ENCODE data around the gene ARL16.

DNA sequence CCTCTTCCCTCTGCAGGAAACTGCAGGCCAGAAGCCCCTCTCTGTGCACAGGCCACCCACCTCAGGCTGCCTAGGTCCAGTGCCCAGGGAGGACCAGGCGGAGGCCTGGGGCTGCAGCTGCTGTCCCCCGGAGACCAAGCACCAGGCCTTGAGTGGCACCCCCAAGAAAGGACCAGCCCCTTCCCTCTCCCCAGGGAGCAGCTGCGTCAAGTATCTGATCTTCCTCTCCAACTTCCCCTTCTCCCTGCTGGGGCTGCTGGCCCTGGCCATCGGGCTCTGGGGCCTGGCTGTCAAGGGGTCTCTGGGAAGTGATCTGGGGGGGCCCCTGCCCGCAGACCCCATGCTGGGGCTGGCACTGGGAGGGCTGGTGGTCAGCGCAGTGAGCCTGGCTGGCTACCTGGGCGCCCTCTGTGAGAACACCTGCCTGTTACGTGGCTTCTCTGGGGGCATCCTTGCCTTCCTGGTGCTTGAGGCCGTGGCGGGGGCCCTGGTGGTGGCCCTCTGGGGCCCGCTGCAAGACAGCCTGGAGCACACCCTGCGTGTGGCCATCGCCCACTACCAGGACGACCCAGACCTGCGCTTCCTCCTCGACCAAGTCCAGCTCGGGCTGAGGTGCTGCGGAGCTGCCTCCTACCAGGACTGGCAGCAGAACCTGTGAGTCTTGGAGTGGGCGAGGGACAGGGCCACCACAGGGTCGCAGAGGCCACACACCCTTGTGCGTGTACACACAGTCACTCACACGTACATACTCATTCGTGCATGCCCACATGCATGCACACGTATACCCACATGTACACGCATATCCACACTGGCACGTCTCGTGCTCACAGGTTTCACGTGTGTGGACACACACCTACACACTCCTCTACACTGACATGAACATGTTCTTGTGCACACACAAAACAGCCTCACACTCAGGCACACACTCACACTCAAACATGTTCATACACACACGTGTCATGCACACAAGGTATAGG, 38.3 kb downstream of the ARL16 start:
- TF ChIP-seq, protein P1, sequence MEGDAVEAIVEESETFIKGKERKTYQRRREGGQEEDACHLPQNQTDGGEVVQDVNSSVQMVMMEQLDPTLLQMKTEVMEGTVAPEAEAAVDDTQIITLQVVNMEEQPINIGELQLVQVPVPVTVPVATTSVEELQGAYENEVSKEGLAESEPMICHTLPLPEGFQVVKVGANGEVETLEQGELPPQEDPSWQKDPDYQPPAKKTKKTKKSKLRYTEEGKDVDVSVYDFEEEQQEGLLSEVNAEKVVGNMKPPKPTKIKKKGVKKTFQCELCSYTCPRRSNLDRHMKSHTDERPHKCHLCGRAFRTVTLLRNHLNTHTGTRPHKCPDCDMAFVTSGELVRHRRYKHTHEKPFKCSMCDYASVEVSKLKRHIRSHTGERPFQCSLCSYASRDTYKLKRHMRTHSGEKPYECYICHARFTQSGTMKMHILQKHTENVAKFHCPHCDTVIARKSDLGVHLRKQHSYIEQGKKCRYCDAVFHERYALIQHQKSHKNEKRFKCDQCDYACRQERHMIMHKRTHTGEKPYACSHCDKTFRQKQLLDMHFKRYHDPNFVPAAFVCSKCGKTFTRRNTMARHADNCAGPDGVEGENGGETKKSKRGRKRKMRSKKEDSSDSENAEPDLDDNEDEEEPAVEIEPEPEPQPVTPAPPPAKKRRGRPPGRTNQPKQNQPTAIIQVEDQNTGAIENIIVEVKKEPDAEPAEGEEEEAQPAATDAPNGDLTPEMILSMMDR (IDR thresholded peaks at IDR 0.05): no peak
- no peak for TF ChIP-seq POLR2A (IDR thresholded peaks at IDR 0.05)
